GM18508 (cell line): ENCODE results near the gene ASXL1.

ENCODE experiments used
- ATAC-seq: cut with Tn5 transposase; IDR thresholded peaks from one replicate; pipeline ENCODE4 v1.9.1; 2021; ENCODE audit warnings: moderate number of reproducible peaks; ENCODE audit not compliant: insufficient read depth, unreplicated experiment

ASXL1 gene

GRCh38 chr20:32474967-32475811, 117.1 kb downstream of the ASXL1 start:
- ATAC-seq: no peak

DNA sequence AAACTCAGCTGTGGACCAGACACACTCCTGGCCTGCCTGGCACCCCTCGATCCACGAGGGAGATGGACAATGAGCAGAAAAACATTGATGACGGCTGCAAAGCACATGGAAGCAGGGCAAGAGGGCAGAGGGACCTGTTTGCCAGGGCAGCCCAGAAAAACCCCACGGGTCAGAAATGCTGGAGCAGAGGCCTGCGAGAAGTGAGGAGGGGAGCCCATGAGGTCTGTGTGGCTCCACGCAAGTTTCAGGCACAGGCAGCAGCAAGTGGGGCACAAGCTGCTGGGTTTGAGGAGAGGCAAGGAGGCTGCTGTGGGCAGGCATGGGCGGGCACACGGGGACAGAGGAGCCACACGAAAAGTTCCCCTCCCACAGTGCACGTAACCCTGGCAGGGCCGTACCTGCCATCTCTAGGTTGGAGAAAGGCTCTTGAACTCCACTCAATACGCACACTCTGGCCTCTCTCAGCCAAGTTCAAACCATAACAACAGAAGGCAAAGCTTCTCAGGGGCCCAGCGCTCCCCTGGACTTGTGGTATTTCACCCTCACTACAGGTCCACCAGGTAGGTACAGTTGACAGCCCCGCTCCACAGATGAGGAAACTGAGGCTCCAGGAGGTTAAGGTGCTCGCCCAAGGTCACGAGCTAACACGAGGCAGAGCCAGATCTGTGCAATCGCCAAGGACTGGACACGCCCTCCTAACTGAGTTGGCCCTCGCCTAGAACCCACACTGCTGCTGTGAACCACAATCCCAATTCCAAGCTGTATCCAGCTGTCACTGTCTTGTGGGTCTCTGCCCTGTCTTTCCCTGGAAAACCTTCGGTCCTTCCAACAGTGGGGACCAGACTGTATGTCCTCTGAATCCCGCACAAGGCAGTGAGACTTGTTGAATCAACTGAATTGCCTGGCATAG, 118.8 kb downstream of the ASXL1 start:
- no peak for ATAC-seq

- no peak for ATAC-seq
Measured at GRCh38 chr20:32477594-32478512, 119.7 kb downstream of the ASXL1 start.

DNA sequence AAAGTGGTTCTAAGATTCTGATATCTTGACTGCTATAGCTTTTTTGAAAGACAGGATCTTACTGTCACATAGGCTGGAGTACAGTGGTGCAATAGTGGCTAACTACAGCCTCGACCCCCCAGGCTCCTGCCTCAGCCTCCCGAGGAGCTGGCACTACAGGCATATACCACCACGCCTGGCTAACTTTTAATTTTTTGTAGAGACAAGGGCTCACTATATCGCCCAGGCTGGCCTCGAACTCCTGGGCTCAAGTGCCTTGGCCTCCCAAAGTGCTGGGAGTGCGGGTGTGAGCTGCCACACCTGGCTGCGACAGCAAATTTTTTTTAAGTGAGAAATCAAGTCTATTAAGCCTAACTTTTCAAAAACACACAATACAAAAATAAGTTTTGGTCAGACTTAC, 120.4 kb downstream of the ASXL1 start:
- ATAC-seq: no peak

- no peak for ATAC-seq
Measured at GRCh38 chr20:32479012-32479411, 120.9 kb downstream of the ASXL1 start.

DNA sequence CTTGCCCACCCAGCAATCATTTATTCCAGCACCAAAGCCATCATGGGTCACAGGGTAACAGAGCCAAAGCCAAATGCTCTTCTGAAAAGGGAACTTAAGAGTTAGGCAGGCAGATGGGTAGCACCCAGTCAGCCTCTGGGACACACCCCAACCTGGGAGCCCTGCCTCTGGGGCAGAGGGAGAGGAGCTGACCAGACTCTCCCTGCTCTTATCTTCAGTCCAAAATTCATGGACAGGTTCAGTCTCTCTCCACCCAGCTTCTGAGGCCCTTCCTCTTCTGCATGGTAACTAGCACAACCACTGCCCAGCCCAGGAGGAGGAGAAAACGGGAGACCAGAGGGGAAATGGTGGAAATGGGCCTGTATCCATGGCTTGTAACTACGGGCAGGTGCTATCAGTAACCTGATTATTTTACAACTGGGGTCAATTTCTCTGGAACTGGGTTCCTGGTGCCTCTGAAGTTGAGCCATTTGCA, 121.6 kb downstream of the ASXL1 start:
- ATAC-seq: no peak

GRCh38 chr20:32480371-32481241, 122.5 kb downstream of the ASXL1 start:
- no peak for ATAC-seq

- ATAC-seq: no peak
Measured at GRCh38 chr20:32481311-32482142, 123.4 kb downstream of the ASXL1 start.

DNA sequence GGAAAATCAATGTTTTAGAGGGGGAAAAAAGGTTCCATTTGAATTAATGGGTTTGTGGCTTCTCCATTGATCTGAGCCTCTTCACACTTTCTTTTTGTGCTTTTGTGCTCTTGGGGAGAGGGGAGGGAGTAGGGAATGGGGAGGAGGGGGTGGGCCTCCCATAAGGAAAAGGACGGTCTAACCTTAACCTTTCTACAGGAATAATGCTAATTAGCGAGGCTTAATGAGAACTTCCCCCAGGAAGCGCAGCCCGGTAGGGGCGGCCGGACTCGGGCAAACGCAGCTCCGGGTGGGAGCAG, 124.0 kb downstream of the ASXL1 start:
- ATAC-seq: no peak

DNA sequence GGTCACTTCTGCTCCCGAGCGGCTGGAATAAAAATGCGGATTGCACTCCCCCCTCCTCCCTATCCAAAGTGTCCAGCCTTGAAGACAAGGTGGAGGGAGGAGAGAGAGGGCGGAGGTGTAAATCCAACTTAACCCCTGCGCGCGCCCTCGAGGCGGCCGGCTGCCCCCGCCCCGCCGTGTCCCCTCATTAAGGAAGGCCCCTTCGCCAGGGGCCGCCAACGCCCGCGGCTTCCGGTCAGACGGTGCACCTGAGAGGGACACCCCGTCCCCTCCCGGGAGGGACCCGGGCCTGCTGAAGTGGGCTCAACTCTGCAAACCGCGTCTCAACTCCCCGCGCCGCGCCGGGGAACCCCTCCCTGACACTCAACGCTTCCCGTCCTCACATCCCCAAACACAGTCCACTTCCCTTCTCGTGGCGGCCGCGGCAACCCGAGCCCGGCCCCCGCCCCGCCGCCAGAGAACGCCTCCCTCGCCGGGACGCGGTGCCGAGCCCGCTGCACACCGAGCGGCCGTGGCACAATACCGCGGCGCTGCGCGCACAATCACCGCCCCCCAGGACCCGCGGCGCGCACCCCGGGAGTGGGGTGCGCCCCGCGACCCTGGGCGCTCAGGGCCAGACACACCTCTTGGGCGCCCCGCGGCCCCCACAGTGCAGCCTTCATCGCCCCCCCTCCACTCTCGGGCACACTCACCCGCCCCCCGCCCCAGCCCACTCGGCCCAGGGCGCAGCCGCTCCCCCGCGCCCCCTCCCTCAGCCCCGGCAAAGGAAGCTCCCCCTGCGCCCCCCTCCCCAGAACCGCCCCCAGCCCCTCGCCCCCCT, 124.5 kb downstream of the ASXL1 start:
- ATAC-seq: no peak

DNA sequence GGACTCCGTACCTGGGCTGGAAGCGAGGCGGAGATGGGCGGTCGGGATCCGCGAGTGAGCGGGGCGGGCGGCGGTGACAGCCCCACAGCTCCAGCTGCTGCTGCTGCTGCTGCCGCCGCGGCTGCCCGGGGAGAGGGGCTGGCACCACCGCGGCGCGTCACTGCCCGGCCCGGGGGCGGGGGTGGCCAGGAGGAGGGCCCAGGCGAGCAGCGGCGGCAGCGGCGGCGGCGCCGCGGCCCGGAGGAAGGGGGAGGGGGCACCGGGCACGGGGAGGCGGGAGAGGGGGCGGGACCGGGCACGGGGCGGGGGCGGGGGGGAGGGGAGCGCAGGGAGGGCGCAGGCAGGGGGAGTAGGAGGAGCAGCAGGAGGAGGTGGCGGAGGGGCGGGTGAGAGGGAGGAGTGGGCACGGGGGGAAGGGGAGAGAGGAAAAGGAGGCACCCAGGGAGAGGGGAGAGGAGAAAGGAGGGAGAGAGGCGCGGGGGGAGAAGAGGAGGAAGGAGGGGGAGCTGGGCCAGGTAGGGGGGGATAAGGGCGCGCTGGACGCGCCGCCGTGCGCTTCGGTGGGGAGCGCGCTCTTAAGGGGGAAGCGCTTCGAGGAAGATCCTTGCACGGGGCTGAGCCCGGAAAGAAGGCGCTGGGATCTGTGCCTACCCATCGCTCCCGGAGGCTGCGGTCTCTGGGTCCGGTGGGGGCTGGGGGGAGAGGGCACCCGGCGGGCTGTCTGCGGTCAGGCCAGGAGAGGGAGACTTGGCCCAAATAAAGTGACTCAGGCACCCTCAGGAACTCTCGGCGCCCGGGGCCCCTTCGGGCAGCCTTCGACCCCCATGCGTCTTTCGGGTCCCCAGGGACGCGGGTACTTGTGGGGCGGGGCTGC, 125.5 kb downstream of the ASXL1 start:
- ATAC-seq: no peak

GRCh38 chr20:32484225-32484957, 126.3 kb downstream of the ASXL1 start:
- ATAC-seq: no peak

DNA sequence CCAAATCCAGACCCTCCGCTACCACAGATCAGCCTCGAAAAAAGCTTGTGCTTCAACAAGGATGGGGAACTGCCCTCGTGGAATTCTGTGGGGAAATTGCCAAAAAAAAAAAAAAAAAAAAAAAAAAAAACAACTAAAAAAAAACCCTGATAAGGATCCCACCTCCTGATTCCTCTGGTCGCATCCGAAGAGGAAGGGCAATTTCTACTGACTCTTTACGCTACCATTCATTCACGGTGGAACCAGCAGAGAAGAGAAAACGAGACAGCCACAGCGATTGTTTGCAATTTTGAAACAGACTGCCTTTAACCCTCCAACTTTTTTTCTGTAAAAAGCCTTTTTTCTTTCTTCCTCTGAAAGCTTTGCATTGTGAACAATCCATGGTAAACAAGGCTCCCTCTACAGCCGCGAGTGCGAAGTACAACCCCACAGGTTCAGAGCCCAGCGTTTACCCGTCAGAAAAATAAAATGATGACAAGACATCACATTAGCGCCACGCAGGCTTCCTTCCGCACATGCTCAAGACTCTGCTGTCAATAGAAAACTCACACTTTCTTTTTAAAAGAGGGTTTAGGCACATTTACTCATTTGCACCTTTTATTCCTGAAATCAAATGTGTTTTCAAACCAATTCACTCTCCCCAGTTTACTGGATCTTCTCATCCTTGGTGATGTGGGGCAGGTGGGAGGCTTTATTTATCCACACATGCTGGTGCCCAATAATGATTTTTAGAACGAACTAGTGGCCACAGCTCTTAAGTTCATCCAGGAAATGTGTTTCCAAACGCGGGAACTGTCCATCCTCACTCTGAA, 127.0 kb downstream of the ASXL1 start:
- no peak for ATAC-seq

DNA sequence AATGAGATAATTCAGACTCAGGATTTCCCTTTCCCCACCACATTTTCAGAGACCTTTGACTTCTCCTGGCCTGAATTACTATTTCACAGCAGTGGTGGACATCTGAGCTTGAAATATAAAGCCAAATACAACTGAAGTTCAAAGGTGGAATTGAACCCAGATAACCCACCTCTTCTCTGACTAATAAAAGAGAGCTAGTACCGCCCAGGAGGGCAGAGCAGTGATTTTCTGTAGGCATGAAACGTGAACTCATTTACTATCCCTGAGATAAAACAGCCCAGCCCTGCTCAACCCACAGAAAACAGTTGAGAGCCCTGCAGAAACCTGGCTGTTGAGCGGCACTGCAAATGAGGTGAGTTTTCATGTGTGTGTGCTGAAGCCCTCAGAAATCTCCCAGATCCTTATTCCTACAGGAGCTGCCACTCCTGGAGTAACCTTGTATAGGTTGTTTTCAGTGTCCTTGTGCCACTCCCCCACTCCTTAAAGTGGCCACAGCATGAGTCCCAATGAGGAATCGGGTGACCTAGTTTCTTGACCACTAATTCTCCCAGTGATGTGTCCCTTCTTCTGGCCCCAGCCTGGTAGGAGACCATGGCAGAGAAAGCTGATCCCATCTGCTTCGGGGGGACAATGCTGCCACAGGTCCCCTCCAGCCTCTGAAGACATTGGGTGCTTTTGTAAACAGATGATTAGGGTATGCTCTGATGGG, 127.8 kb downstream of the ASXL1 start:
- no peak for ATAC-seq

DNA sequence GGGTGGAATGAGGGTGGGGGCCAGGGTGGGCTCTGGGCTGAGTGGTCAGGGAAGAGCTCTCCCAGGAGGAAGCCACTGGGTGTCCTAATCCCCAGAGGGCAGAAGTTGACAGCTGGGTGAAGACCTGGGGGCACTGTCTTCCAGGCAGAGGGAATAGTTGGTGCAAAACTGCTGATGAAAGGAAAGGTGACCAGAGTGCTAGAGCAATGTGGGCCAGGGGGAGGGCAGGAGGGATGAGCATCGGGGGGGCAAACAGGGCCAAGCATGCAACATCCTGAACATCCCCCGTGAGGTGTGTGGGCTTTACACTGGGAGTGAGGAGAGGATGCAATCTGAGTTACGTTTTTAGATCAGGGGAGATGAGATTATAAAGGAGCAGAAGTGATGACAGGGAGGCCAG, 129.2 kb downstream of the ASXL1 start:
- ATAC-seq: no peak
